ENCODE results near the gene SPATA3.
"Not testable (repeated sequence)": the region's sequence is repeated elsewhere in the genome, so short reads cannot be mapped to it uniquely, and the experiment has no call there.

The SPATA3 gene

GRCh38 chr2:230998882-230999281 lies 3.0 kb downstream of the SPATA3 start:
- no peak for DNase-seq (ENCODE audit: low read depth)

- DNase-seq (ENCODE audit: low read depth): no peak
These were observed 3.6 kb downstream of the SPATA3 start for GRCh38 chr2:230999477-230999876.

GRCh38 chr2:231000211-231000904 lies 4.4 kb downstream of the SPATA3 start:
- no peak for DNase-seq (ENCODE audit: low read depth)

GRCh38 chr2:231001036-231001435 lies 5.1 kb downstream of the SPATA3 start:
- DNase-seq (ENCODE audit: low read depth): no peak

GRCh38 chr2:231001921-231002320 lies 6.0 kb downstream of the SPATA3 start:
- DNase-seq (ENCODE audit: low read depth): no peak

GRCh38 chr2:231002641-231003040 lies 6.7 kb downstream of the SPATA3 start:
- DNase-seq (ENCODE audit: low read depth): no peak

- no peak for DNase-seq (ENCODE audit: low read depth)
These were observed 7.3 kb downstream of the SPATA3 start for GRCh38 chr2:231003186-231003585.

- DNase-seq (ENCODE audit: low read depth): not testable (repeated sequence)
These were observed 9.0 kb downstream of the SPATA3 start for GRCh38 chr2:231004930-231005329.

GRCh38 chr2:231007286-231008098 lies 11.6 kb downstream of the SPATA3 start:
- no peak for DNase-seq (ENCODE audit: low read depth)

GRCh38 chr2:231008131-231008530 lies 12.2 kb downstream of the SPATA3 start:
- no peak for DNase-seq (ENCODE audit: low read depth)

GRCh38 chr2:231009236-231009919 lies 13.5 kb downstream of the SPATA3 start:
- DNase-seq (ENCODE audit: low read depth): no peak

- DNase-seq (ENCODE audit: low read depth): no peak
These were observed 14.3 kb downstream of the SPATA3 start for GRCh38 chr2:231010201-231010730.

GRCh38 chr2:231011526-231011925 lies 15.6 kb downstream of the SPATA3 start:
- DNase-seq (ENCODE audit: low read depth): no peak

- DNase-seq (ENCODE audit: low read depth): no peak
These were observed 16.5 kb downstream of the SPATA3 start for GRCh38 chr2:231012463-231012862.

- DNase-seq (ENCODE audit: low read depth): no peak
These were observed 17.9 kb downstream of the SPATA3 start for GRCh38 chr2:231013820-231014219.

- DNase-seq (ENCODE audit: low read depth): no peak
These were observed 19.6 kb downstream of the SPATA3 start for GRCh38 chr2:231015478-231015877.

- DNase-seq (ENCODE audit: low read depth): no peak
These were observed 20.0 kb downstream of the SPATA3 start for GRCh38 chr2:231015926-231016325.

- DNase-seq (ENCODE audit: low read depth): no peak
These were observed 20.8 kb downstream of the SPATA3 start for GRCh38 chr2:231016566-231017230.

- DNase-seq (ENCODE audit: low read depth): no peak
These were observed 21.3 kb downstream of the SPATA3 start for GRCh38 chr2:231017231-231017598.

- no peak for DNase-seq (ENCODE audit: low read depth)
These were observed 22.3 kb downstream of the SPATA3 start for GRCh38 chr2:231018184-231018583.

- DNase-seq (ENCODE audit: low read depth): not testable (repeated sequence)
These were observed 29.1 kb downstream of the SPATA3 start for GRCh38 chr2:231025059-231025458.

- DNase-seq (ENCODE audit: low read depth): no peak
These were observed 33.0 kb downstream of the SPATA3 start for GRCh38 chr2:231028889-231029288.
